Measurements from ENCODE around the gene XRCC1. TPM values are rescaled to one million over a fixed set of nuclear protein-coding genes. Genes with fewer than 3 reads are reported as not detected.

The XRCC1 gene, protein sequence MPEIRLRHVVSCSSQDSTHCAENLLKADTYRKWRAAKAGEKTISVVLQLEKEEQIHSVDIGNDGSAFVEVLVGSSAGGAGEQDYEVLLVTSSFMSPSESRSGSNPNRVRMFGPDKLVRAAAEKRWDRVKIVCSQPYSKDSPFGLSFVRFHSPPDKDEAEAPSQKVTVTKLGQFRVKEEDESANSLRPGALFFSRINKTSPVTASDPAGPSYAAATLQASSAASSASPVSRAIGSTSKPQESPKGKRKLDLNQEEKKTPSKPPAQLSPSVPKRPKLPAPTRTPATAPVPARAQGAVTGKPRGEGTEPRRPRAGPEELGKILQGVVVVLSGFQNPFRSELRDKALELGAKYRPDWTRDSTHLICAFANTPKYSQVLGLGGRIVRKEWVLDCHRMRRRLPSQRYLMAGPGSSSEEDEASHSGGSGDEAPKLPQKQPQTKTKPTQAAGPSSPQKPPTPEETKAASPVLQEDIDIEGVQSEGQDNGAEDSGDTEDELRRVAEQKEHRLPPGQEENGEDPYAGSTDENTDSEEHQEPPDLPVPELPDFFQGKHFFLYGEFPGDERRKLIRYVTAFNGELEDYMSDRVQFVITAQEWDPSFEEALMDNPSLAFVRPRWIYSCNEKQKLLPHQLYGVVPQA
- total RNA-seq: 10 to 100 TPM; 42.5 to 46.1 TPM

DNA sequence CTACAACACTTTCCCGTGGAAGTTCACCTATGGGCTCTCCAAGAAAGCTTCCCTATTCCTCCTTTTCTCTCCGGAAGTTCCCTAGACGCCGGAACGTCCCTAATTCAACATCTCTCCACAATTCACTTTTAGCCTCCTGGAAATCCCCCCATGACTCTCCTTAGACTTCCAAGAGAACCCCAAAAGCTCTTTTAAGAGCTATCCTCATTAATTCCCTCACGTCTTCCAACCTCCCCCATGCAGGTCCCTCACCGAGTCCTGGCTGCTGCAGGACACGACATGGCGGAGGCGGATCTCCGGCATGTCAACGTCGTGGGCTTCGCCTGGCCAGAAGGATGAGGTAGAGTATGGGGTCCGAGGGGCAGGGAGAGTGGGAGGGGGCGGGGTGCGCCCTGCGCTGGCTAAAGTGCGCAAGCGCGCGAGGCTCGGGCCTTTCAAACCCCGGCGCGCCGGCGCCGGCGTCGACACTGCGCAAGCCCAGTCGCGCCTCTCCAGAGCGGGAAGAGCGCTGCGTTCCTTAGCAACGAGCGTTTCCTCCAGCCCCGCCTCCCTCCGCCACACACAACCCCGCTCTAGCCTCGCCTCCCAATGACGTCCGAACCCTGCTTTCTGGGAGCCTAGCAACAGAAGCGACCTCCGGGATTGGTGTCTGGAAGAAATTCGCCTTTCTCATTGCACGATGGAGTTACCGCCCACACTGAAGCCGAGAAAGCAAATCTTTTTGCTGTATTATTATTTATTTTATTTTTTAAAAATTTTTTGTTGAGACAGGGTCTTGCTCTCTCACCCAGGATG, at the start of gene XRCC1, which contains the start of gene PINLYP:
Gene XRCC1, minus strand, starts transcription at position 372 of the 795 bp plus-strand sequence. Its CDS starts 69 bp downstream, at position 303.
Gene PINLYP, plus strand, starts transcription at position 646 of the 795 bp plus-strand sequence. CDS start 1,391 bp downstream, outside the sequence.
- H3K4me1 Mint-ChIP-seq: peaks cover 43% of the 10 kb centered on the region
- no peaks in the 10 kb centered on the region for H3K9me3 Mint-ChIP-seq
- H3K4me3 Mint-ChIP-seq: peak within 1 kb of the TSS; percentile 95
- ChIA-PET CTCF (interaction anchor here (0.6 to 9.6 kb wide), 6 partner anchors 18 to 1866 kb away, joined by 3 to 95 read pairs (median 4); partner anchors contain the start of genes IRGQ and ZNF576), POLR2A (interaction anchor here (1.0 to 3.0 kb wide), 8 partner anchors 9 to 49 kb away, joined by 3 to 57 read pairs (median 7); partner anchors contain the start of genes IRGQ, ZNF575 and ZNF576)
- H3K27ac Mint-ChIP-seq: peak within 1 kb of the TSS; percentile 87
- peaks cover 14% of the 10 kb centered on the region for H3K36me3 Mint-ChIP-seq (ENCODE audit: low read depth)
- peaks cover 3% of the 10 kb centered on the region for H3K27me3 Mint-ChIP-seq
- DNase-seq: peak; percentile 98

- H3K27ac Mint-ChIP-seq: no peak overlapping the region
- ChIA-PET POLR2A (no interaction called here), CTCF (interaction anchor here (1.2 kb wide), 1 partner anchor 70 kb away, joined by 4 read pairs; no protein-coding TSS in a partner anchor)
- DNase-seq: peak; percentile 89
- H3K9me3 Mint-ChIP-seq: no peaks in the 10 kb centered on the region
- no peak overlapping the region for H3K4me3 Mint-ChIP-seq
- H3K4me1 Mint-ChIP-seq: peaks cover 35% of the 10 kb centered on the region
- peaks cover 14% of the 10 kb centered on the region for H3K27me3 Mint-ChIP-seq
- H3K36me3 Mint-ChIP-seq (ENCODE audit: low read depth): no peaks in the 10 kb centered on the region
These were observed 49.6 kb upstream of the XRCC1 start for GRCh38 chr19:43624933-43625332.

DNA sequence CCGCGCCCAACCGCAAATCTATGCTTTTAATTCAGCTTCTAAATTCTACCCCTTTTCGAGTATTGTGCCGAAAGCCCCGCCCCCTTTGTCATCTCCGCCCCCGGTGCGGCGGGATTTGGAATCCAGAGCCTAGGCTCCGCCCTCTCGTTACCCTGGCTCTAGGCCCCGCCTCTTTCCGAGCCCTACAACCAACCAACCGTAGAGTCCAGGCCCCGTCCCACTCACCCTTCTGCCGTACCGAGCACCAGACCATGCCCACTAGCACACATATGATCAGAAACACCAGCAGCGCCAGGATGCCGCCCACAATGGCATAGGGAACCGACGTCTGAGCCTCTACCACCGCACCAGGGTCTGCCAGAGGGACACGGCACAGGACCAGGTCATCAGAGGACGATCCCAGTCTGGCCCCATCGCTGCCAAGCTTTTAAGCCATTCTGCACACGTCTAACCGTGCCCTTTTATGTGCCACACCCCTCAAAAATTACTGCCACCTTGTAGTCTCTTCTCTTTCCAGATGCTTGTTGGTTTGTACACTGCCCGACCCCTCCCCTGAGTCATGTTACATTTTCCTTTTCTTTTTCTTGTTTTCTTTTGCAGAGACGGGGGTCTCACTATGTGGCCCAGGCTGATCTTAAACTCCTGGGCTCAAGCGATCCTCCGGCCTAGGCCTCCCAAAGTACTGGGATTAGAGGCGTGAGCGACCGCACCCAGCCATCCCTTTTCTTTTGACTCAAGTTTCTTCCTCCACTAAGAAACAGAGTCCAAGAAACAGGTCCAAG, 48.8 kb upstream of the XRCC1 start:
- H3K36me3 Mint-ChIP-seq (ENCODE audit: low read depth): no peaks in the 10 kb centered on the region
- no peak overlapping the region for H3K27ac Mint-ChIP-seq
- peaks cover 14% of the 10 kb centered on the region for H3K27me3 Mint-ChIP-seq
- H3K9me3 Mint-ChIP-seq: no peaks in the 10 kb centered on the region
- H3K4me1 Mint-ChIP-seq: peaks cover 37% of the 10 kb centered on the region
- DNase-seq: no peak
- POLR2A ChIA-PET: no interaction called here
- CTCF ChIA-PET: interaction anchor here (1.1 to 1.6 kb wide), 2 partner anchors 11 to 120 kb away, joined by 3 read pairs; partner anchors contain the start of gene PHLDB3
- H3K4me3 Mint-ChIP-seq: no peak overlapping the region

DNA sequence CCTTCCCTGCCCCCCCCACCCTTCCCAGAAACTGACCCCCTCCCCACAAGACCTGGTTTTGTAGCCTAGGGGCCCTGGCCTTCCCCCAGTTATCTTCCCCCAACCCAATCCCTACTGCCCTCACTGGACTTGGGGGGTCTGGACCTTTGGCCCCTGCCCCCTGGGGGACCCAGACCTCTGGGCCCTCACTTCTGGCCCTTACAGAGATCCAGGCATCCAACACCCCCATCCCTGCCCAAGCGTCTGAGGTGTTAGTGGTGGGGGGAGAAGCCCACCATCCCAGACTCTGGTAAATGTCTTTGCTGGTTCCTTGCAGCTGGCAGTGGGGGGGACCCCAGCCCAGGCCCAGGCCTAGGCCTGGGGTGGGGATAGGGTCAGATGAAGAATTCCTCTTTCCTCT, 47.6 kb upstream of the XRCC1 start:
- Mint-ChIP-seq H3K36me3 (ENCODE audit: low read depth) (no peaks in the 10 kb centered on the region), H3K27ac (no peak overlapping the region), H3K4me1 (peaks cover 41% of the 10 kb centered on the region), H3K27me3 (peaks cover 14% of the 10 kb centered on the region), H3K9me3 (no peaks in the 10 kb centered on the region), H3K4me3 (no peak overlapping the region)
- no peak for DNase-seq
- ChIA-PET POLR2A (no interaction called here), CTCF (interaction anchor here (1.0 to 1.6 kb wide), 3 partner anchors 12 to 119 kb away, joined by 3 read pairs; partner anchors contain the start of gene PHLDB3)

- H3K4me3 Mint-ChIP-seq: no peak overlapping the region
- POLR2A ChIA-PET: no interaction called here
These were observed 46.7 kb upstream of the XRCC1 start for GRCh38 chr19:43622070-43622469.

DNA sequence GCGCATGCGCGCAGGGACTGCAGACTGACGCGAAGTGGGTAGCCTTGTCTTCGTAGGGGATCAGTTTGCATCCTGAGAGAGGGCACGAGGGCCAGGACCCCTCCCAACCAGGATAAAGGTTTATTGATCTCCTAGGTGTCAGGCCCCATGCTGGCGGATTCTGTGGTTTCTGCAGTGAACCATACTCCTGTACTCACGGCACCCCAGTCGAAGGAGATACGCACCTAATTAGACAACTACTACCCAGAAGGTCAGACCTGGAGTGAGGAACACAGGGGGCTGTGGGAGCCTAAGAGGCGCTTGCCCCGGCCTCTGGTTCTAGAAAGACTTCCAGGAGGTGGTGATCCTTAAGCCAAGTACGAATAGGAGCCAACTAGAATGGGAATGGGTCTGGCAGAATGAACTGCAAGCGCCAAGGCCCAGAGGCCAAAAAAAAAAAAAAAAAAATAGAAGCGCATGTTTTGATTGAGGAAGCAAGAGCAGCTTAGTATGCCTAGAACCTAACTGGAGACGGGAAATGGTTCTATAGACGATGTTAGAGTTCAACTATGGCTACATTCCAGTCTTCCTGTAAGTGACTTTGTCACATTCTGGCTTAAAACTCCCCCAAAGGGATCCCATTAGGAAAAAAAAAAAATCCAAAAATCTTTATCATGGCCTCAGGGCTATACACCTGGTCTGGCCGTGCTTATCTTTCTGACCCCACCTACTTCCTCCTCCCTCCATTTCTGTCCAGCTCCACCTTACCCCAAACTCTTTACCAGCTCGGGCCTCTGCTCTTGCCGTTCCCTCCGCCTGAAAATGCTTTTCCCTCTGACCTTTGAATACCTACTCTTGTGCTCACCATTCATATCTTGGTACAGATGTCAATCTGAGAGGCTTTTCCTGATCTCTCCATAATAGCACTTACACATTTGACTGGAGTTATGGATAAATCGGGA, 45.0 kb upstream of the XRCC1 start:
- Mint-ChIP-seq H3K27ac (peak overlapping the region; percentile 91), H3K4me1 (peaks cover 30% of the 10 kb centered on the region), H3K27me3 (no peaks in the 10 kb centered on the region), H3K36me3 (ENCODE audit: low read depth) (no peaks in the 10 kb centered on the region), H3K9me3 (no peaks in the 10 kb centered on the region), H3K4me3 (peak overlapping the region; percentile 93)
- CTCF ChIA-PET: interaction anchor here (1.2 to 1.3 kb wide), 2 partner anchors 46 to 65 kb away, joined by 3 read pairs; no protein-coding TSS in a partner anchor
- POLR2A ChIA-PET: interaction anchor here (0.6 to 1.0 kb wide), 6 partner anchors 14 to 203 kb away, joined by 3 to 4 read pairs (median 3); partner anchors contain the start of gene SMG9
- DNase-seq: no peak

More at GRCh38 chr19:43622070-43622469, 46.7 kb upstream of the XRCC1 start:
- no peak for DNase-seq
- no peaks in the 10 kb centered on the region for H3K9me3 Mint-ChIP-seq
- H3K4me1 Mint-ChIP-seq: peaks cover 41% of the 10 kb centered on the region
- no peak overlapping the region for H3K27ac Mint-ChIP-seq
- CTCF ChIA-PET: interaction anchor here (1.2 kb wide), 1 partner anchor 48 kb away, joined by 3 read pairs; no protein-coding TSS in a partner anchor
- H3K27me3 Mint-ChIP-seq: peaks cover 8% of the 10 kb centered on the region
- no peaks in the 10 kb centered on the region for H3K36me3 Mint-ChIP-seq (ENCODE audit: low read depth)

DNA sequence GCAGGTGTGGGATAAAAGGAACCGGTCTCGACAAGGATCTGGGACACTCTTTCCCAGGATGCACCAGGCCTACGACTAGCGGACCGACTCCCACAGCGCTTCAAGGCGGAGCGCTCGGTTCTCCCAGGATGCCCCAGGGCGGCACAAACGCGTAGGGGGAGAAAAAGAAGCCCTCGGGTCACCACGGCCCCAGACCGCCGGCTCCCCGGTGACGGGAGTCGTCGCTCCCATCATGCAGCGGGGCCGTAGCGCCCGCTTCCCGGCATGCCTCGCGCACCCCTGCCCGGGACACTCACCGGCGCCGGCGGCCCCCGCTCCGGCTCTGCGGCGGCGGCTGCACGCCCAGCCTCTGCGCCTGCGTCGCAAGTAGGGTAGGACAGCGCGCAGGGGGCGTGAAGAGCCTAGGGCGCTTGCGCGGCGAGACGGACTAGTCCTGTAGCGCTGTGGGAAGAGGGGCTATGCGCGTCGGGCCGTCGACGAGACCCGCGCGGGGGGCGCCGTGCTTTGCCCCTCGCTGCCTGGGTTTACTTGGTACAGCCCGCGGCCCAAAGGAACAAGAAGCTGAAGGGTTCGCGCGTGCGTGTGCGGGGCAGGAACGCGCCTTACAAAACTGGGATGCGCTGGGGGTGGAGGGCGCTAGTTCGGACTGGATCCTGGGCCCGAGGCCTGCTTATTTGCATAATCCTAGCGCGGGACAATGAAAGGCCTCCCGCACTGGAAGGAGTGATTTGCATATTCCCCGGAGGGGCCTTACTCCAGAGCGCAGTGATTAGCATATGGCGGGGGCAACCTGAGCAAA, 44.1 kb upstream of the XRCC1 start, which contains the start of gene ZNF428:
Gene ZNF428, minus strand, starts transcription at position 368 of the 799 bp plus-strand sequence. CDS start 5,325 bp downstream, outside the sequence.
- H3K27ac Mint-ChIP-seq: peak within 1 kb of the TSS; percentile 91
- peak; percentile 87 for DNase-seq
- H3K4me1 Mint-ChIP-seq: peaks cover 22% of the 10 kb centered on the region
- peak within 1 kb of the TSS; percentile 93 for H3K4me3 Mint-ChIP-seq
- H3K27me3 Mint-ChIP-seq: no peaks in the 10 kb centered on the region
- ChIA-PET POLR2A (interaction anchor here (0.6 to 1.0 kb wide), 4 partner anchors 14 to 181 kb away, joined by 3 to 4 read pairs (median 3); partner anchors contain the start of gene SMG9), CTCF (interaction anchor here (1.3 kb wide), 1 partner anchor 64 kb away, joined by 3 read pairs; no protein-coding TSS in a partner anchor)
- no peaks in the 10 kb centered on the region for H3K9me3 Mint-ChIP-seq
- H3K36me3 Mint-ChIP-seq (ENCODE audit: low read depth): no peaks in the 10 kb centered on the region

GRCh38 chr19:43618921-43619261, 43.6 kb upstream of the XRCC1 start:
- Mint-ChIP-seq H3K4me1 (peaks cover 17% of the 10 kb centered on the region), H3K4me3 (peak overlapping the region; percentile 93), H3K27me3 (no peaks in the 10 kb centered on the region), H3K27ac (peak overlapping the region; percentile 91), H3K9me3 (no peaks in the 10 kb centered on the region), H3K36me3 (ENCODE audit: low read depth) (no peaks in the 10 kb centered on the region)
- POLR2A ChIA-PET: interaction anchor here (1.2 kb wide), 1 partner anchor 21 kb away, joined by 5 read pairs; no protein-coding TSS in a partner anchor
- peak; percentile 63 for DNase-seq
- CTCF ChIA-PET: interaction anchor here (0.6 to 1.2 kb wide), 3 partner anchors 24 to 1137 kb away, joined by 3 to 4 read pairs (median 4); no protein-coding TSS in a partner anchor

GRCh38 chr19:43616954-43617353, 41.6 kb upstream of the XRCC1 start:
- Mint-ChIP-seq H3K9me3 (no peaks in the 10 kb centered on the region), H3K4me1 (peaks cover 17% of the 10 kb centered on the region), H3K27ac (no peak overlapping the region), H3K36me3 (ENCODE audit: low read depth) (peaks cover 5% of the 10 kb centered on the region), H3K4me3 (no peak overlapping the region), H3K27me3 (no peaks in the 10 kb centered on the region)
- DNase-seq: no peak
- ChIA-PET POLR2A (no interaction called here), CTCF (no interaction called here)

DNA sequence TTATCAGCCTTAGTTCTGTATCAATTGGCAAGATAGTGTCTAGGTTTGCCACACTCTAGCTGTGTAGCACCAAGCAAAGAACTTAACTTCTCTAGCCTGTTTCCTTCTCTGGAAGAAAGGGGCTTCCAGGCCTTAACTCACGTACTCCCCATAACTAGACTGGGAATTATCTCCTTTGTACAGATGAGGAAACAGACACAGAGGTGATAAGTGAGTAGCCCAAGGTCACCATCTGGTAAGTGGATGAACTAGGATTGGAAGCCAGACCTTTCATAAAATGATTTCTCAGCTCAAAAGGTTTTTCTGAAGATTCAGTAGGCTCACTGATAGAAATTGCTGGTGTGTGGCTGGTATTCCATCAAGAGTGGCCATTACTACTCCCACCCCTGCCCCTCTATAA, 41.0 kb upstream of the XRCC1 start:
- ChIA-PET CTCF (interaction anchor here (3.0 kb wide), 1 partner anchor 21 kb away, joined by 9 read pairs; no protein-coding TSS in a partner anchor), POLR2A (no interaction called here)
- peaks cover 17% of the 10 kb centered on the region for H3K4me1 Mint-ChIP-seq
- H3K27ac Mint-ChIP-seq: no peak overlapping the region
- peaks cover 9% of the 10 kb centered on the region for H3K36me3 Mint-ChIP-seq (ENCODE audit: low read depth)
- DNase-seq: no peak
- H3K9me3 Mint-ChIP-seq: no peaks in the 10 kb centered on the region
- no peak overlapping the region for H3K4me3 Mint-ChIP-seq
- H3K27me3 Mint-ChIP-seq: no peaks in the 10 kb centered on the region
